ENCODE measurements around the gene LMF1.

DNA sequence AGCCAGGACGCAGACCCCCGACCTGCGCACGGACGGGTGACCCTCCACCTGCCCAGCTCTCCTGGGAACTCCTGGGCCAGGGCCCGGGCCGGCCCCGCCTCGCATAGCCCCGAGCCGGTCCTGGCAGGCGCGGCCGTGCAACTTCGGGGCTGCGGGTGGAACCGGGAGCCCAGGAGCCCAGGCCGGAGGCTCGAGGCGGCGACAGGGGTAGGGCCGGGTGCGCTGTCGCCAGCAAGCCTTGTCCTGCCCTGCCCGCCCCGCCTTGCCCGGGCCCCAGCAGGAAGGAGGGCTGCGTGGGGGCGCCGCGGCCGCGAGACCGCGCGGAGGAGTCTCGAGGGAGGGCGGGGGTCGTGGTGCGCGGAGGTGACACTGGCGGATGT, 408 bp downstream of the LMF1 start:
- TF ChIP-seq CTCF (IDR thresholded peaks at IDR 0.05) (no peak), POLR2A (IDR thresholded peaks at IDR 0.05) (no peak)
